Endothelial cell of umbilical vein (primary cell): ENCODE data around the gene MYO9A. TPM values are rescaled to one million over a fixed set of nuclear protein-coding genes. Genes with fewer than 3 reads are reported as not detected.

ENCODE experiments used
- BruUV-seq: library from RNA; stranded (reverse); fragments of 400-500 nt; replicated peaks from 2 replicates; lab custom pipeline; 2021; lab: Mats Ljungman, UMichigan
- CTCF ChIA-PET: fragments of 300-600, 350-600 bp; sonication (Branson Sonifier 250); formaldehyde crosslinking; loops from one replicate; lab custom pipeline; 2021; ENCODE audit warnings: antibody characterized with exemption, inconsistent platforms; lab: Charles Lee
- POLR2A ChIA-PET: fragments of 300-600, 350-600 bp; sonication (Branson Sonifier 250); formaldehyde crosslinking; loops from one replicate; lab custom pipeline; 2021; ENCODE audit warnings: antibody characterized with exemption, inconsistent platforms; lab: Charles Lee
- DNase-seq: peaks from one replicate; pipeline ENCODE4 v3.0.0-alpha.2; 2011; ENCODE audit warnings: low read depth, low spot score
- FAIRE-seq: peaks from 2 replicates; lab custom pipeline; 2011; peaks lifted over from hg19 to GRCh38; lab: Jason Lieb, UNC
- H2AFZ ChIP-seq: 2 replicates; pipeline ENCODE4 v1.6.0; 2012; ENCODE audit warnings: low read depth, low read length, control low read depth, inconsistent platforms
- H3K27ac ChIP-seq: 2 replicates; pipeline ENCODE4 v1.5.1; 2011; ENCODE audit warnings: low read depth, mild to moderate bottlenecking, control low read depth, low read length, moderate library complexity; ENCODE audit not compliant: insufficient read depth
- H3K27me3 ChIP-seq, 2 experiments: 2 replicates each; pipeline versions ENCODE4 v1.6.0 to v1.6.1; 2011; ENCODE audit warnings: low read length in 2 of 2, mixed read lengths in 1 of 2; ENCODE audit not compliant: control insufficient read depth in 2 of 2, insufficient read depth in 2 of 2
- H3K36me3 ChIP-seq, 2 experiments: 2 replicates in 1 of 2; 3 replicates in 1 of 2; pipeline ENCODE4 v1.5.1; 2011; ENCODE audit warnings: low read length in 2 of 2, mild to moderate bottlenecking in 1 of 2, moderate library complexity in 1 of 2; ENCODE audit not compliant: control insufficient read depth in 2 of 2, insufficient read depth in 2 of 2; ENCODE audit errors: extremely low read depth in 1 of 2
- H3K4me1 ChIP-seq: 3 replicates; pipeline ENCODE4 v1.5.1; 2011; ENCODE audit warnings: mild to moderate bottlenecking, low read length; ENCODE audit not compliant: control insufficient read depth, insufficient read depth; ENCODE audit errors: extremely low read depth
- H3K4me2 ChIP-seq: 2 replicates; pipeline ENCODE4 v1.6.1; 2011; ENCODE audit warnings: low read length, control low read depth, mixed read lengths; ENCODE audit not compliant: insufficient read depth
- H3K4me3 ChIP-seq, 3 experiments: fragments of 200-600 bp in 1 of 3; sonication (generic), shearing (Covaris generic) in 1 of 3; replicated peaks in 1 of 3; 2 replicates each; pipeline ENCODE4 v1.5.1; 2011 to 2016; ENCODE audit warnings: control low read depth in 3 of 3, low read length in 3 of 3, mild to moderate bottlenecking in 2 of 3, inconsistent platforms in 1 of 3, low read depth in 1 of 3, moderate library complexity in 1 of 3; ENCODE audit not compliant: insufficient read depth in 1 of 3
- H3K79me2 ChIP-seq: 2 replicates; pipeline ENCODE4 v1.6.0; 2012; ENCODE audit warnings: low read length, inconsistent platforms; ENCODE audit not compliant: control insufficient read depth, insufficient read depth
- H3K9ac ChIP-seq: replicated peaks from 2 replicates; pipeline ENCODE3; 2011; ENCODE audit warnings: low read length, control low read depth; ENCODE audit not compliant: insufficient read depth; ENCODE audit errors: extremely low read depth
- H3K9me1 ChIP-seq: replicated peaks from 3 replicates; pipeline ENCODE4 v1.6.0; 2011; ENCODE audit warnings: mild to moderate bottlenecking, low read length; ENCODE audit not compliant: control insufficient read depth, insufficient read depth; ENCODE audit errors: extremely low read depth
- H3K9me3 ChIP-seq: replicated peaks from 2 replicates; pipeline ENCODE4 v1.5.1; 2012; ENCODE audit warnings: low read length, inconsistent platforms; ENCODE audit not compliant: control insufficient read depth, insufficient read depth
- H4K20me1 ChIP-seq: replicated peaks from 2 replicates; pipeline ENCODE3; 2011; ENCODE audit warnings: mild to moderate bottlenecking, low read length; ENCODE audit not compliant: control insufficient read depth, insufficient read depth; ENCODE audit errors: extremely low read depth
- EZH2 ChIP-seq: IDR thresholded peaks from 2 replicates; pipeline ENCODE4 v1.6.1; 2012; ENCODE audit warnings: borderline replicate concordance, low read depth, mild to moderate bottlenecking, moderate library complexity, low read length, inconsistent platforms; ENCODE audit not compliant: severe bottlenecking
- FOS ChIP-seq: IDR thresholded peaks from 2 replicates; pipeline ENCODE4 v1.6.1; 2011; ENCODE audit warnings: mild to moderate bottlenecking, low read length, moderate library complexity, borderline replicate concordance; ENCODE audit not compliant: insufficient read depth
- GATA2 ChIP-seq: IDR thresholded peaks from 2 replicates; pipeline ENCODE4 v1.7.0; 2011; ENCODE audit warnings: low read depth, mild to moderate bottlenecking, moderate library complexity, mixed read lengths, low read length; ENCODE audit not compliant: insufficient read length, insufficient read depth
- JUN ChIP-seq: IDR thresholded peaks from 2 replicates; pipeline ENCODE4 v1.6.1; 2011; ENCODE audit warnings: borderline replicate concordance, low read depth; ENCODE audit not compliant: insufficient read length, insufficient read depth
- MAX ChIP-seq: IDR thresholded peaks from 2 replicates; pipeline ENCODE4 v1.6.1; 2011; ENCODE audit not compliant: insufficient read depth, insufficient read length
- MYC ChIP-seq: IDR thresholded peaks from one replicate; pipeline ENCODE4 v1.6.1; 2011; ENCODE audit warnings: mild to moderate bottlenecking, low read depth, low read length
- POLR2A ChIP-seq: IDR thresholded peaks from 2 replicates; pipeline ENCODE4 v1.6.1; 2012; ENCODE audit warnings: low read depth, mild to moderate bottlenecking, control low read depth, low read length
- POLR2AphosphoS5 ChIP-seq: IDR thresholded peaks from 2 replicates; pipeline ENCODE4 v1.6.1; 2012; ENCODE audit warnings: low read depth, mild to moderate bottlenecking, control low read depth, low read length, moderate library complexity; ENCODE audit not compliant: insufficient read depth
- dilution Hi-C: fragments of 300-500 bp; cut with MboI; formaldehyde crosslinking; loops from one replicate; pipeline ENCODE4 v1.15.0; 2019; ENCODE audit warnings: low sequenced_read_pairs; ENCODE audit not compliant: extremely low pct_ligation_motif_present
- intact Hi-C: fragments of 100-400 bp; cut with micrococcal nuclease; formaldehyde crosslinking; loops from one replicate; pipeline ENCODE4 v1.10.0; 2022
- polyA plus RNA-seq, 4 experiments: library from polyadenylated mRNA; depleted of rRNA in 3 of 4; stranded (reverse) in 3 of 4; unstranded in 1 of 4; fragments of >200 nt; gene quantifications; 2 replicates each; pipeline versions ENCODE4 v1.2.1 to v1.2.3, GENCODE V29; 2011 to 2012; ENCODE audit warnings: missing spikeins in 1 of 4
- total RNA-seq: library from RNA; stranded (reverse); gene quantifications from 2 replicates; pipeline ENCODE4 v1.2.3, GENCODE V29; 2021
- TF ChIP-seq, protein P1 (sequence below), 2 donors: IDR thresholded peaks; 1 replicate in 1 of 2; 2 replicates in 1 of 2; pipeline ENCODE4 v1.5.1; 2011; ENCODE audit warnings: low read length in 2 of 2, mild to moderate bottlenecking in 2 of 2, moderate library complexity in 2 of 2, control low read depth in 1 of 2, inconsistent platforms in 1 of 2, low read depth in 1 of 2; ENCODE audit not compliant: insufficient read depth in 1 of 2; ENCODE audit errors: extremely low read depth in 1 of 2

MYO9A gene
- total and polyA plus RNA-seq, 2 donors (not counting 3 experiments of a cell fraction or from before 2014, with no cell fraction given), result 6.4 to 30.3 TPM

GRCh38 chr15:72078887-72079286, 39.1 kb downstream of the MYO9A start:
- intact Hi-C loops, result no loop called here
- no peak overlapping the region for H3K4me2 ChIP-seq
- BruUV-seq, result no TSS peak
- DNase-seq (no peak), FAIRE-seq (no peak)
- no peaks in the 10 kb centered on the region for H3K9me3 ChIP-seq
- no peak overlapping the region for H2AFZ ChIP-seq
- peaks cover 2% of the 10 kb centered on the region for H4K20me1 ChIP-seq
- no peaks in the 10 kb centered on the region for H3K9me1 ChIP-seq
- no peaks in the 10 kb centered on the region for H3K4me1 ChIP-seq
- dilution Hi-C loops, result no loop called here
- POLR2A ChIA-PET, result no interaction called here
- no peak overlapping the region for H3K4me3 ChIP-seq
- CTCF ChIA-PET, result no interaction called here
- H3K27ac ChIP-seq, result no peak overlapping the region
- H3K9ac ChIP-seq, result no peak overlapping the region
- H3K36me3 ChIP-seq, result no peaks in the 10 kb centered on the region
- no peaks in the 10 kb centered on the region for H3K27me3 ChIP-seq
- TF ChIP-seq MAX (no peak), EZH2 (no peak), POLR2AphosphoS5 (no peak), GATA2 (no peak)
- H3K79me2 ChIP-seq, result peaks cover 5% of the 10 kb centered on the region

DNA sequence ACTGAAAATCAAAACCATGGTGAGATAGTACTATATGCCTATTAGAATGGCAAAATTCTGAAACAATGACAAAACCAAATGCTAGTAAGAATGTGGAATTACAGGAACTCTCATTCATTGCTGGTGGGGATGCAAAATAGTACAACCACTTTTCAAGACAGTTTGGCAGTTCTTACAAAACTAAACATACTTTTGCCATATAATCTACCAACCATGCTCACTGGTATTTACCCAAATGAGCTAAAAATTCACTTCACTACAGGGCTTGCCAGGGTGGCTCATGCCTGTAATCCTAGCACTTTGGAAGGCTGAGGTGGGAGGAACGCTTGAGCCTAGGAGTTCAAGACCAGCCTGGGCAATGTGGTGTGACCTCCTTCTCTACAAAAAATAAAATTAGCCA, 40.0 kb downstream of the MYO9A start:
- FAIRE-seq, result no peak
- TF ChIP-seq GATA2, result no peak
- TF ChIP-seq, protein P1, sequence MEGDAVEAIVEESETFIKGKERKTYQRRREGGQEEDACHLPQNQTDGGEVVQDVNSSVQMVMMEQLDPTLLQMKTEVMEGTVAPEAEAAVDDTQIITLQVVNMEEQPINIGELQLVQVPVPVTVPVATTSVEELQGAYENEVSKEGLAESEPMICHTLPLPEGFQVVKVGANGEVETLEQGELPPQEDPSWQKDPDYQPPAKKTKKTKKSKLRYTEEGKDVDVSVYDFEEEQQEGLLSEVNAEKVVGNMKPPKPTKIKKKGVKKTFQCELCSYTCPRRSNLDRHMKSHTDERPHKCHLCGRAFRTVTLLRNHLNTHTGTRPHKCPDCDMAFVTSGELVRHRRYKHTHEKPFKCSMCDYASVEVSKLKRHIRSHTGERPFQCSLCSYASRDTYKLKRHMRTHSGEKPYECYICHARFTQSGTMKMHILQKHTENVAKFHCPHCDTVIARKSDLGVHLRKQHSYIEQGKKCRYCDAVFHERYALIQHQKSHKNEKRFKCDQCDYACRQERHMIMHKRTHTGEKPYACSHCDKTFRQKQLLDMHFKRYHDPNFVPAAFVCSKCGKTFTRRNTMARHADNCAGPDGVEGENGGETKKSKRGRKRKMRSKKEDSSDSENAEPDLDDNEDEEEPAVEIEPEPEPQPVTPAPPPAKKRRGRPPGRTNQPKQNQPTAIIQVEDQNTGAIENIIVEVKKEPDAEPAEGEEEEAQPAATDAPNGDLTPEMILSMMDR (IDR thresholded peaks at IDR 0.05; ENCODE audit: extremely low read depth in 1 of 2, insufficient read depth in 1 of 2, low read depth in 1 of 2, low read length in 2 of 2), result no peak
- no peak for TF ChIP-seq POLR2A
- TF ChIP-seq JUN, result no peak
- TF ChIP-seq EZH2, result no peak
- no peak for TF ChIP-seq MYC
- no peak for TF ChIP-seq MAX
- no peak for TF ChIP-seq FOS
- TF ChIP-seq POLR2AphosphoS5, result no peak
- no peaks in the 10 kb centered on the region for H3K27me3 ChIP-seq
- no peak overlapping the region for H3K4me2 ChIP-seq
- no TSS peak for BruUV-seq
- peaks cover 2% of the 10 kb centered on the region for H4K20me1 ChIP-seq
- H3K4me3 ChIP-seq, result no peak overlapping the region
- POLR2A ChIA-PET, result no interaction called here
- dilution Hi-C loops (no loop called here), intact Hi-C loops (no loop called here)
- H3K79me2 ChIP-seq, result peaks cover 5% of the 10 kb centered on the region
- H3K36me3 ChIP-seq, result no peaks in the 10 kb centered on the region
- H3K9me3 ChIP-seq, result no peaks in the 10 kb centered on the region
- CTCF ChIA-PET, result interaction anchor here (1.8 kb wide), 1 partner anchor 14 kb away, joined by 4 read pairs; no protein-coding TSS in a partner anchor
- H2AFZ ChIP-seq, result no peak overlapping the region
- H3K9ac ChIP-seq, result no peak overlapping the region
- no peaks in the 10 kb centered on the region for H3K9me1 ChIP-seq
- DNase-seq, result no peak
- H3K27ac ChIP-seq, result no peak overlapping the region
- H3K4me1 ChIP-seq, result no peaks in the 10 kb centered on the region
